GM10847 (cell line): ENCODE data around the gene SLC6A9.

Source experiments
- POLR2A ChIP-seq: IDR thresholded peaks from 2 replicates; pipeline ENCODE4 v1.6.1; 2011; ENCODE audit not compliant: insufficient read length; ENCODE audit errors: extremely low read depth

Gene SLC6A9

DNA sequence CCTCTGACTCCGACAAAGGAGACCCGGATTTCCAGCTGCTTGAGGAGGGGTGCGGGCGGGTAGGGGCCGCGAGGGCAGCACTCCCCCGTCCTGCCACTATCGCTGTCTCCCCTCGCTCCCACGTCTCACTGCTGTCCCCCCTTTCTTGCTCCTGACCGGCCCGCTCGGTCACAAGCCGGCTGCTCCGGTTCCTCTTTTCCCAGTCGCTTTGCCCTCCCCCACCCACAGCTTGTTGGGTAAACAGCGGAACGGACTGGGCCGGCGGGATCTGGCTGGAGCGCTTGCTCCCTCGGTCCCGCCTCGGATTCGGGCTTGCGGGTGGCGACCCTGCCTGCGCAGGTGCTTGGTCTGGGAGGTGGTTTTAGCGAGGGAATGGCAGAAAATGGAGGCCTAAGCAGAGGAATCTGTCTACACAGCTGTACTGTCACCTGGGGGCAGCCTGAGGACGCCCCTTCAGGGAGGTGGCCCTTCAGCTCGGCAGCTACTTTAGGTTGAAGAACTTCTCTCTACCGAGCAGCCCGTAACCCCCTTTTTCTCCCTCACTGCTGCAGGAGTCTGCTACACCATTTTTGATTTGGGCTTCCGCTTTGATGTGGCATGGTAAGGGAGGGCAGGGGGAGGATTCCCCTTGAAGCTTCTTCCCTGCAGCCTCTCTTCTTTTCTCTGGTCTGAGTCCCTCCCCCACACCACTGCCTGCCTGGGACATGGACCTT, 55.9 kb downstream of the SLC6A9 start:
- no peak for TF ChIP-seq POLR2A

- TF ChIP-seq POLR2A: peak; percentile 67
Observed at GRCh38 chr1:43974443-43975248, 56.6 kb downstream of the SLC6A9 start, which contains the start of gene ATP6V0B. Gene ATP6V0B, plus strand, starts transcription at chr1:43974960. Its CDS starts 81 bp downstream, at chr1:43975041.

DNA sequence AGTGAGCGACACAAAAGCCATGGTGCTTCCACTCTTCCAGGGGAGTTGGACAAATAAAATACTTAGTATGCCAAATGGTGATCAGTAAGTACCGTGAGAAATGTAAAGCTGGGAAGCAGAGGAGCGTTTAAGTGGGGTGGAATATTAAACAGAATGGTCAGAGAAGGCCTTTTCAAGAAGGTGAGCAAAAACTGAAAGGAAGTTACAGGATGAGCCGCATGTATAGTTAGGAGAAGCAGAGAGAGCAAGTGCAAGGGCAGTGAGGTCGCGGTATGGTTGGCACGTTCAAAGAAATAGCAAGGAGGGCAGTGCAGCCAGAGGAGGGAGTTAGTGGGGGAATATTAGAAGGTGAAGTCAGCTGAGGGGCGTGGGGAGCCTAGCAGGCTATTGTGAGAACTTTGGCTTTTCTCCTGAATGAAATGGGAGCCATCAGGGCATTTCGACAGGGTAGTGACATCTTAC, 57.2 kb downstream of the SLC6A9 start:
- TF ChIP-seq POLR2A: no peak

DNA sequence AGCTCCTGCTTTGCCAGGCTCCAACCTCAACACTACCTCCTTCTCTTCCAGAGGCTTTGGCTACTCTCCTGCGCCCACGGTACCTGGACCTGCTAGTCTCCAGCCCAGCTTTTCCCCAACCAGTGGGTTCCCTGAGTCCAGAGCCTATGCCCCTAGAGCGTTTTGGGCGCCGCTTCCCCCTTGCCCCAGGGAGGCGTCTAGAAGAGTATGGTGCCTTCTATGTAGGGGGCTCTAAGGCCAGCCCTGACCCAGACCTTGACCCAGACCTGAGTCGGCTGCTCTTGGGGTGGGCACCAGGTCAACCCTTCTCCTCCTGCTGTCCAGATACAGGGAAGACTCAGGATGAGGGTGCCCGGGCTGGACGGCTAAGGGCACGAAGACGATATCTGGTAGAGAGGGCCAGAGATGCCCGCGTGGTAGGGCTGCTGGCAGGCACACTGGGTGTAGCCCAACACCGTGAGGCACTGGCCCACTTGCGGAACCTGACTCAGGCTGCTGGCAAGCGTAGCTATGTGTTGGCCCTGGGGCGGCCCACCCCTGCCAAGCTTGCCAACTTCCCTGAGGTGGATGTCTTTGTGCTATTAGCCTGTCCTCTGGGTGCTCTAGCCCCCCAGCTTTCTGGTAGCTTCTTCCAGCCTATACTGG, 59.8 kb downstream of the SLC6A9 start:
- TF ChIP-seq POLR2A: no peak

GRCh38 chr1:43970911-43971310, 60.4 kb downstream of the SLC6A9 start:
- no peak for TF ChIP-seq POLR2A

- TF ChIP-seq POLR2A: no peak
Observed at GRCh38 chr1:43970502-43970901, 60.8 kb downstream of the SLC6A9 start.

DNA sequence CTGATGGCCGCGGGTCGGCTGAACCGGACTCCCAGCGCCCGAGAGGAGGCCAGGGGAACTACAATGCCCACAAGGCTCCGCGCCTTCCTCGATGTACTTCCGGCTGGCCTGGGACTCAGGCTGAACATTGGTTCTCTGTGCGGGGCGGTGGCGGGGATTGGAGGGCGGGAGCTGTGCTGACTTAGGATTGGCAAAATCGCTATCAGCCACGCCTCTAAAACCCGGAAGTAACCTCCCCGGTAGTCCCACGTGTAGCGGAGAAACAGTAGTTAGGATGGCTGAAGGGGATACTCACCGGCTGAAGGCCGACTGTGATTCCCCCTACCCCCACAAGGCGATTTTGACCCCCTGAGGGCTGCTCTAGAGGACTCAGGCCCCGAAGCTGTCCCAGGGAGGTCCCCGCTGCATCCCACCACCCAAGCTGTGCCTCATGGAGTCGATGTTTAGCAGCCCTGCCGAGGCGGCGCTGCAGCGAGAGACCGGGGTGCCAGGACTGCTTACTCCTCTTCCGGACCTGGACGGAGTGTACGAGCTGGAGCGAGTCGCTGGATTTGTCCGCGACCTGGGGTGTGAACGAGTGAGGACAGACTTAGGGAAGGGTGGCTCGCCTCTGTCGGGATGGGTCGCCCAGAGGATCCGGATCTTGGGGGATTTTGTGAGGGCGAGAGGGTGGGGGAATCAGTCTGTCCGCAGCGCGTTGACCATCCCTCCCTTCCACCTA, 61.4 kb downstream of the SLC6A9 start, which contains the start of gene DPH2:
TSS of gene DPH2 (plus strand) at position 265 of the 721 bp plus-strand sequence. CDS start at position 431, 166 bp downstream.
- TF ChIP-seq POLR2A: peak; percentile 27

DNA sequence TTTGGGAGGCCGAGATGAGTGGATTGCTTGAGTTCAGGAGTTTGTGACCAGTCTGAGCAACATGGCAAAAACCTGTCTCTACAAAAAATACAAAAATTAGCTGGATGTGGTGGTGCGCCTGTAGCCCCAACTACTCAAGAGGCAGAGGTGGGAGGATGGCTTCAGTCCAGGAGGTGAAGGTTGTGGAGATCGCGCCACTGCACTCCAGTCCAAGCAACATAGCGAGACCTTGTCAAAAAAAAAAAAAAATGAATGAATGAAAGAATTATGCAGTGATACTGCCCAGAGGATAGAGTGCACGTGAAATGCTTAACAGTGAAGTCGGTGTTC, 61.9 kb downstream of the SLC6A9 start:
- TF ChIP-seq POLR2A: no peak

DNA sequence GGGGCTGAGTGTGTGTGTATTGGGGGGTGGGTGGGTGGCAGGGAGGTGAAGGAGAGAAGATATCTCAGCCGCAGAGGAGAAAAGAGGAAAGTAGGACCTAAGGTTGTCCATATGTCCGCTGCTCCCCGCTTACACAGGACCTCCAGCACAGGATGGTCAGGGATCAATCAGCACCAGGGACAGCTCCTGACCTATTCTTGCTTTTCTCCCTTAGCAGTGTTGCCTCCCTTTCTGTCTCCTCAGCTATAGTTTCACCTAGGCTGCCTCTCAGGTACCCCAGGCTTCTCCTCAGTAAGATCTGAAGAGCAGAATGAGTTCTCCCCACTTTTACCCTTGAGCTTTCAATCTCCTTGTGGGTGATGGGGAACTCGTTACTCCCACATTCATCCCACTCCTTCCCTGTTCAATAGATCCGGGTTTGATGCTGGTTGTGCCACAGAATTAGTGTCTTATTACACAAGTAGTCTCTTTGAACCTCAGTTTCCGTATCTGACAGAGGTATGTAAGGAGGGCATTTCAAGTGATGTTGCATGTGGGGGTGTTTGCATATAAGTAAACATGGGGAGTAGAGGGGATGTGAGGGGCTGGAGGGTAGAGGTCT, 62.8 kb downstream of the SLC6A9 start:
- no peak for TF ChIP-seq POLR2A

DNA sequence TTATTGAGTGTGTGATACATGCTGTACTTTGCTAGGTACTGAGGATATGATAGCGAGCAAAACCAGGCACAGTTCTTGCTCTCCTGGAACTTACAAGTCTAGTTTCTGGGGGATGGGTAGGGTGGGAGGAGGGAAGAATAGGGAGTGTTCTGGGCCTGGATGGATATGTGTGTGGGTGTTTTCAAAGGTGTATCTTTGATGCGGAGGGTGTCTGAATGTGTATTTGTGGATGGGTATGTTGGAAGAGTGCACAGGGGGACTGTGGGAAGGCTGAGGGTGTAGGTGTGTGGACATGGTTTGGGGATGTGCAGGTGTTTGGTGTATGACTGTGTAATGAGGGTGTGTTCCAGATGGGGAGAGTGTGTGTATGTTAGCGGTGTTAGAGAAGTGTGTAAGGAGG, 65.9 kb downstream of the SLC6A9 start:
- no peak for TF ChIP-seq POLR2A

GRCh38 chr1:43963890-43964289, 67.4 kb downstream of the SLC6A9 start:
- no peak for TF ChIP-seq POLR2A

GRCh38 chr1:43963006-43963405, 68.3 kb downstream of the SLC6A9 start:
- no peak for TF ChIP-seq POLR2A

GRCh38 chr1:43962324-43962723, 68.9 kb downstream of the SLC6A9 start:
- TF ChIP-seq POLR2A: no peak

DNA sequence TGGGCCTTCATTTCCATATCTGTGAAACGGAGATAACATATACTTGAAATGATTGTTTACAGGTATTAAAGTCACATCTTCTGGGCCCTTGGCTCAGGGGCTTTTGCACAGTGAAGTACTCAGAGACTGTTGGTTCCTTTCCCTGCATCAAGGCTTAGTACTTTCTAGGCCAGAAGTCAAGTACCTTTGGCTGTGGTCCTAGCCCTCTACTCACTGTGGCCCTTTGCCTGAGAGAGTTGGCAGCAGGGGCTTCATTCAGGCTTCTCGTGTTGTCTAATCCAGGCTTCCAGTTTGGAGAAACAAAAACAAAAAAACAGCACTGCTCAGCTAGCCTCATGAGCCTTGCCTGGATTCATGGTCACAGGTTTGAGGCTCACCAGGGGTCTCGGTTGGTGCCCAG, 69.6 kb downstream of the SLC6A9 start:
- TF ChIP-seq POLR2A: no peak

- TF ChIP-seq POLR2A: no peak
Observed at GRCh38 chr1:43960798-43961197, 70.5 kb downstream of the SLC6A9 start.
